AG04449 (cell line): ENCODE measurements around the gene HSPA1A.

Experiments used
- CTCF ChIA-PET: fragments of 350-600 bp; formaldehyde crosslinking; extraction: SDS; loops from one replicate; lab custom pipeline; 2021; ENCODE audit warnings: antibody characterized with exemption; lab: Yijun Ruan, JAX
- POLR2A ChIA-PET: fragments of 400-600, 350-600 bp; formaldehyde crosslinking; extraction: SDS; loops from one replicate; lab custom pipeline; 2020; ENCODE audit warnings: antibody characterized with exemption, inconsistent platforms; lab: Yijun Ruan, JAX
- DNase-seq: peaks from one replicate; pipeline ENCODE4 v3.0.0-alpha.2; 2010; ENCODE audit warnings: low read depth, low spot score
- H3K4me3 ChIP-seq: 2 replicates; pipeline ENCODE4 v1.5.1; 2011; ENCODE audit warnings: low read depth, mild to moderate bottlenecking, control low read depth, low read length
- TF ChIP-seq, protein P1 (sequence below): IDR thresholded peaks from one replicate; pipeline ENCODE4 v1.5.1; 2011; ENCODE audit warnings: mild to moderate bottlenecking, moderate library complexity, low read length, control low read depth, inconsistent platforms; ENCODE audit not compliant: insufficient read depth; ENCODE audit errors: missing control alignments

Gene HSPA1A

DNA sequence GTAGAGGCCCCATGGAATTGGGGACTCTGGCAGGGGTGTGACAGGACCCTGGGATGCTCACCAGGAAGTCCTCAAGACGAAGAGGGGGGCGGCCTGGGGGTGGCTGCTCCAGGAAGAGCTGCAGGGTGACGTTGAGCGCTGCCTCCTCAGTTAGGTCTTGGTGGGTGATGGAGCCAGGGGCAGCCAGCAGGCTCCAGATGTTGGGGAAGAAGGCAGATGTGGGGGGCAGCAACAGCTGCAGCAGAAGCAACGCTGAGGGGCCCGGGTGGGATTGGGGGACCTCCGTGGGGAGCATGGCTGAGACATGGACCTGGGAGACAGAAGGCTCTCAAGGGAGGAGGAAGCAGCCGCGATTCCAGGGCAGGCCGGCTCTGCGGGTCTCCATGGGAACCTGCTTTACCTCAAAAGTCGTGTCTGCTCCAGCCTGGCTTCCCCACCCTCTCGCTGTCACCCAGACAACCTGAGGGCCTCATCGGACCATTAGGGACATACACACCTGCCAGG is 38.8 kb upstream of the HSPA1A start:
- ChIA-PET POLR2A (interaction anchor here (1.0 kb wide), 1 partner anchor 53 kb away, joined by 3 read pairs; no protein-coding TSS in a partner anchor), CTCF (no interaction called here)
- H3K4me3 ChIP-seq, result no peak overlapping the region
- no peak for DNase-seq
- TF ChIP-seq, protein P1, sequence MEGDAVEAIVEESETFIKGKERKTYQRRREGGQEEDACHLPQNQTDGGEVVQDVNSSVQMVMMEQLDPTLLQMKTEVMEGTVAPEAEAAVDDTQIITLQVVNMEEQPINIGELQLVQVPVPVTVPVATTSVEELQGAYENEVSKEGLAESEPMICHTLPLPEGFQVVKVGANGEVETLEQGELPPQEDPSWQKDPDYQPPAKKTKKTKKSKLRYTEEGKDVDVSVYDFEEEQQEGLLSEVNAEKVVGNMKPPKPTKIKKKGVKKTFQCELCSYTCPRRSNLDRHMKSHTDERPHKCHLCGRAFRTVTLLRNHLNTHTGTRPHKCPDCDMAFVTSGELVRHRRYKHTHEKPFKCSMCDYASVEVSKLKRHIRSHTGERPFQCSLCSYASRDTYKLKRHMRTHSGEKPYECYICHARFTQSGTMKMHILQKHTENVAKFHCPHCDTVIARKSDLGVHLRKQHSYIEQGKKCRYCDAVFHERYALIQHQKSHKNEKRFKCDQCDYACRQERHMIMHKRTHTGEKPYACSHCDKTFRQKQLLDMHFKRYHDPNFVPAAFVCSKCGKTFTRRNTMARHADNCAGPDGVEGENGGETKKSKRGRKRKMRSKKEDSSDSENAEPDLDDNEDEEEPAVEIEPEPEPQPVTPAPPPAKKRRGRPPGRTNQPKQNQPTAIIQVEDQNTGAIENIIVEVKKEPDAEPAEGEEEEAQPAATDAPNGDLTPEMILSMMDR, result no peak

DNA sequence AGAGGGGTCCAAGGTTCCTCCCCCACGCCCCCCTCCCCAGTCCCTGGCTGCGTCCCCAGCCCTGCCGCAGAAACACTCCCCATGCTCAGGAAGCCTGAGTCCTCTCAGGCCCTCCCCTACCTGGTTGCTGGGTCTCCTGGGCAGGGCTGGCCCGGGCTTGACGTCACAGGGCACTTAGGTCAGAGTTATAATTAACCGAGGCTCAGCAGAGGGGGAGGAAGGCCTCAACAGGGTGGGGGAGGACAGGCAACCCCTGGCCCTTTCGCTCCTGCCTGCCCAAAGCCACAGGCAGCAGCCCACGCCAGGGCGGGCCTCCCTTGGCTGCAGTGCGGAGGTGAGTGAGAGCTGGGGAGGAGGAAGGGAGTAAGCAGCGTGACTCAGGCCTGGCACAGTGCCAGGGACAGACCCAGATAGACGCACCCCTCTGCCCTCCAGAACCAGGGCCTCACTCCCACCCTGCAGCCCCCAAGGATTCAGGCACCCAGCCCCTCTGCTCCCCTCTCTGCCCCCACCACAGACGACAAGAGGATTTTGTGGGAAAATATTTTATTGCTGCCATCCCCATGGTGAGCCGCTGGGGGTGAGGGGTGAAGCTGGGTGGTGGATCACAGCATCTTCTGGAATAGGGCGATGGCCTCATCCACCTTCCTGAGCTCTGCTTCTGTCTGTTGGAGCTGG is 38.2 kb upstream of the HSPA1A start, which contains the start of gene VWA7:
Gene VWA7, minus strand, starts transcription at position 340 of the 678 bp plus-strand sequence. CDS start 549 bp downstream, outside the sequence.
- H3K4me3 ChIP-seq, result no peak within 1 kb of the TSS
- ChIA-PET POLR2A (interaction anchor here (0.7 to 1.1 kb wide), 3 partner anchors 50 to 195 kb away, joined by 3 to 5 read pairs (median 3); partner anchors contain the start of genes DXO and HSPA1B), CTCF (interaction anchor here (0.6 to 3.8 kb wide), 4 partner anchors 7 to 39 kb away, joined by 3 to 18 read pairs (median 8); no protein-coding TSS in a partner anchor)
- TF ChIP-seq, protein P1, result no peak
- no peak for DNase-seq

DNA sequence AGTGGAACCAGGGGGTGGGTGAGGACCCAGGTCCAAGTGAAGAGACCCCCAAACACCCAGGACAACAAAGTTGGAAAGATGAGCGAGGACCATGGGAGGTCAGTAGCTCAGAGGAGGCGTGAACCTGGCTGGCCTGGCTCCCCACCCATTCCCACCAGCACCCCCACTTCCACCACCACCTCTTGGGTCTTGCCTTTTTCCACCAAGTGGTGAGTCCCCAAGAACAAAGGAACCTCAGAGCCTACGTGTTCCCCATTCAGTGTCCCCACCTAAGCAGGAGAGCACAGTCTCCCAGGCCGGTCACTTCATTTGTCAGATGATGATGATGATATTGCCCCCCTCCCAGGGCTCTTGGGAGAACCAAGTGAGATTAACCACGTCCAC is 37.7 kb upstream of the HSPA1A start:
- no peak overlapping the region for H3K4me3 ChIP-seq
- TF ChIP-seq, protein P1, result no peak
- DNase-seq, result no peak
- CTCF ChIA-PET, result interaction anchor here (0.6 to 3.8 kb wide), 5 partner anchors 8 to 39 kb away, joined by 3 to 18 read pairs (median 4); no protein-coding TSS in a partner anchor
- POLR2A ChIA-PET, result interaction anchor here (0.7 to 1.1 kb wide), 3 partner anchors 50 to 194 kb away, joined by 3 to 5 read pairs (median 3); partner anchors contain the start of genes DXO and HSPA1B

DNA sequence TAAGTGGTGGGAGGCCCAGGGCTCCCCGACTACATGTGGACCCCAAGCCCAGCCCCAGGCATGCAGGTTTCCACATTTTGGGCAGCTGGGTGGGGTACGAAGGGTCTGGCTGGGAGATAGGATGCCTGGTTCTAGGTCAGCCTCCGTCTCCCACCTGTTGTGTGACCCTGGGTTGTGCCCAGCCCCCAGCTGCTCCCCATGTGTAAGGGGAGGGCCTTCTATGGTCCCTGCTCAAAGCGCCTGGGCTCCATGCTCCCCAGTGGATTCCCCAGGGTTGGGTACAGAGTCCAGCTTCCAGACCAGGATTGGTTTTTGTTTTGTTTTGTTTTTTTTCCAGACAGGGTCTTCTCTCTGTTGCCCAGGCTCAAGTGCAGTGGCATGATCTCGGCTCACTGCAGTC is 37.1 kb upstream of the HSPA1A start:
- TF ChIP-seq, protein P1, result no peak
- no peak overlapping the region for H3K4me3 ChIP-seq
- no peak for DNase-seq
- CTCF ChIA-PET, result interaction anchor here (1.0 to 3.8 kb wide), 4 partner anchors 9 to 18 kb away, joined by 3 to 18 read pairs (median 8); no protein-coding TSS in a partner anchor
- POLR2A ChIA-PET, result no interaction called here

DNA sequence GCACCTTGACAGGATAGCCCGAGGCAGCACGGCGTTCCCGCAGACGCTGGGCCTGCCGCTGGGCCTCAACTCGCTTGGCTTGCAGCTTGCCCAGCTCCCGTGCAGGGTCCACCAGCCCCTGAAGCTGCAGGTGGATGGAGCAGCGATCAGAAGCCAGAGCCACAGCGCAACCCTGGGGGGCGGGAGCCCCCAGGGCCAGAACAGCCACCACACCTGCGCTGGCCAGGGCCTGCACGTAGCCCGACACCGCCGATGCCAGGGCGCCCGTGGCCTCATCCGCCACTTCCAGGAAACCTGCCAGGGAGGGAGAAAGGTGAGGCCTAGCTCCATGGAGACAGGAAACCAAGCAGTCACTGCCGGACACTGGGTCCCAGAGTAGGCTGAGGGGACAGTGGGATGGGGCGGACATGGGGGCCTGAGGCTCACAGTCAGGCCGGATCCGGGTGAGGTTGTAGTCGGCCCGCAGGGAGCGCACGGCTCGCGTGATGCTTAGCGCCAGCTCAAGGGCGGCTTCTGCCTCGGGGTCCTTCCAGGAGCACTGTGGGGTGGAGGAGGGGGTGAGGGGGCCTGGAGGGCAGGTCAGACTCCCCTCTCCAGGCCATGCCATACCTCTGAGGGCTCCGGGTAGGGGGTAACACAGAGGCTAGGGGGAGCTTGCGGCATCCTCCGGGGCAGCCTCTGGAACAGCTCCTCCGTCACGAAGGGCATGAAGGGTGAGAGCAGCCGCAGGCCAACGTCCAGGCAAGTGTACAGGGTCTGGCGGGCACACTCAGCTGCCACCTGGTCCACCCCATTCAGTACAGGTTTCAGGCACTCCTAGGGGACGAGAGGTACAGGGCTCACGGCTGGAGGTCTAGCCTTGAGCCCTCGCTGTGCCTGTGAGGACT is 36.1 kb upstream of the HSPA1A start:
- DNase-seq, result no peak
- no peak overlapping the region for H3K4me3 ChIP-seq
- TF ChIP-seq, protein P1, result no peak
- ChIA-PET CTCF (interaction anchor here (3.8 to 4.7 kb wide), 2 partner anchors 10 to 12 kb away, joined by 18 to 23 read pairs; no protein-coding TSS in a partner anchor), POLR2A (no interaction called here)
